Activated CD4-positive, alpha-beta T cell treated with anti-CD3 and anti-CD28 coated beads for 24 hours (primary cell): Measurements from ENCODE around the gene NARF.

Source experiments
- DNase-seq, 2 donors: peaks; one replicate each; pipeline ENCODE4 v3.0.0-alpha.2; 2020; ENCODE audit warnings: low read depth in 2 of 2

NARF gene

DNA sequence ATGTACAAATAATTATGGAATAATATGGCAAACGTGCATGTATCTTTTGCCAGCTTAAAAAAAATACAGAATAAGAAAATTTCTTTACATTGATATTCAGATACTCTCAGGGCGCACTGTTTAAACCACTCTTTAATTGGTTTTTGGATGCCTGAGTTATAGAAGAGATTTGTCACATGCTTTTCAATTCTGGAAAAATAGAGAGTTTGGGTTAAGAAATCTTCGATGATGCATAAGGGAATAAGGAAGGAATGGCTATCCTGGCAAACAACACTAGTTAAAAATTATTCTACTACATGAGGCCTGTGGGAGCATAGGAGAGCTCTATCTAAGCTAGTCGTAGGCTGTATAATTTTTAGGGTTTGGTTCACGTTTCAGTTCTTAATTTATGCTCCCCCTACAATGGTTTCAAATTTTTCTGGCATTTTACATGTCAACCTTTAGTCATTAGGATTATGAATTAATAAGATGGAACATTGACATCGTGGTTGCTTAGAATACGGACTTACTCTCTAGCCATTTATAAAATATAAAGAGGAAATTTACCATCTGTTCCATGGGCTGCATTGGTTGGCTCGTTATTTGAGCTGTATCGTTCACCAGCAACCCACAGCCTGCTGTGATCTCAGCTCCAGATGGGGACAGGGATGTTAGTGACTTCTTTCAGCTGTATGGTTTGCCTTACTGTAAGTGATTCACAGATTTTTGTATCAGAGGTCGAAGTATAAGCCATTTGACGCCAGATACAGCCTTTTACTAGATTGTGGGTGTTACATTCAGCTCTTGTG lies 15.9 kb downstream of the NARF start:
- DNase-seq: no peak

DNA sequence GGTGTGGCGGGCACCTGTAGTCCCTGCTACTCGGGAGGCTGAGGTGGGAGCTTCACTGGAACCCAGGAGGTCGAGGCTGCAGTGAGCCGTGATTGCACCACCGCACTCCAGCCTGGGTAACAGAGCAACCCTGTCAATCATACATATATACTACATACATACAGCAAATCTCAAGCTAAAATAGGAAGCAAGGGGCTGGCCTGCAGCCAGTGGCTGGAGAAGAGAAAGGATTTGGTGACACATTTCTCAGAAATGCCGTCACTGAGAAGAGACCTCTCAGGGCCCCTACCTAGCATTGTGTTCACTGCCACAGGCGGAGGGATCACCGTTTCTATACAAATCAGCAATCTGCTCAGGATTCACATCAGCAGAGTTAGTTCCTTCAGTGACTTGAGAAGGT lies 16.9 kb downstream of the NARF start:
- DNase-seq: no peak

DNA sequence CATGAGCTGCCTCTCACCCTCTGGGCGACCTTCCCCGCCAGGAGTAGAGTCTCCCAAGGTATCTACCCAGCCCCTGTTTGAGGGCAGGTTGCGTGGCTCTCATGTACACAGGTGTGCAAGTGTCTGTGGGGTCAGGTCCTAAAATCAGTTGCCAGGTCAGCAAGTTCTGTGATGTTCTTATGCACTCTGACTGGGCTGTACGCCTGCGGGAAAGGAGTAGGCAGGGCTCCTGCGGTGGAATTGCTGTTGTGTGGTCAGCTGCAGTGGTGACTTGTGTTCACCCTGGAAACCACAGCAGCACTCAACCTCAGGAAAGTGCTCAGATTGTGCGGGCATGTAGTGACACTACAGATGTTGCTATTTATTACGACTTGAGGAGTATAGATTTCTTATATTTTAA lies 19.4 kb downstream of the NARF start:
- no peak for DNase-seq

- no peak for DNase-seq
These were observed 21.1 kb downstream of the NARF start for GRCh38 chr17:82479602-82480001.

GRCh38 chr17:82480318-82480717 lies 21.8 kb downstream of the NARF start:
- DNase-seq: no peak

GRCh38 chr17:82483204-82483660 lies 24.7 kb downstream of the NARF start:
- DNase-seq: no peak

DNA sequence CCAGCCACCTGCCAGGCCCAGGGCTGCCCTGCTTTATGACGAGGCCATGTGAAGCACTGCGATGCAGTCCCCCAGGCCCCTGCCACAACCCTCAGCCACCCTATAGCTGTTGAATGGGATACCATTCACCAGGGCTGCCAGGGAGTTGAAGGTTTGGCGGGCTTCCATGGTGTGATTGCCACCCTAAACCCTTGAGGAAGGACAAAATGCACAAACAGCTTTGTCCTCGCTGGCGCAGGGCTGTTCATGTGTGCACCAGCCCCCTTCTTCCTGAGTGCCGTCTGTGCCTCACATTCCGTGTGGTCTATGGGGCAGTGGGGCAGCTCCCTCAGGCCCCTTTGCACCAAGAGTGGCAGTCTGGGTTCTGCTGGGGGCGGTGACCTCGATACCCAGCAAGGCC lies 25.3 kb downstream of the NARF start:
- DNase-seq: no peak

GRCh38 chr17:82486231-82487094 lies 27.9 kb downstream of the NARF start:
- DNase-seq: no peak

GRCh38 chr17:82487910-82488309 lies 29.4 kb downstream of the NARF start:
- DNase-seq: no peak

DNA sequence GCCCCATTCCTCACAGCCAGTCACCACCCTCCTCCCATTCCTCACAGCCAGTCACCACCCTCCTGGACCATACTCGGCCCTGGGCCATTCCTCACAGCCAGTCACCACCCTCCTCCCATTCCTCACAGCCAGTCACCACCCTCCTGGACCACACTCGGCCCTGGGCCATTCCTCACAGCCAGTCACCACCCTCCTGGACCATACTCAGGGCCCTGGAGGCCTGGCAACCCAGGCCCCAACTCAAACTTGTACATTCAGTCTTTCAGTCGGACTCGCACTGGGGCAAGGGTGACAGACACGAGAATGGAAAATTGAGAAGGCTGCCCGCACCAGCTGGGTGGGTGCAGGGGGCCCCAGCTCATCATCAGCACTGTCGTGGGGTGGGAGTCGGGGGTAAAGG lies 30.6 kb downstream of the NARF start:
- no peak for DNase-seq

GRCh38 chr17:82489851-82490511 lies 31.4 kb downstream of the NARF start:
- no peak for DNase-seq

DNA sequence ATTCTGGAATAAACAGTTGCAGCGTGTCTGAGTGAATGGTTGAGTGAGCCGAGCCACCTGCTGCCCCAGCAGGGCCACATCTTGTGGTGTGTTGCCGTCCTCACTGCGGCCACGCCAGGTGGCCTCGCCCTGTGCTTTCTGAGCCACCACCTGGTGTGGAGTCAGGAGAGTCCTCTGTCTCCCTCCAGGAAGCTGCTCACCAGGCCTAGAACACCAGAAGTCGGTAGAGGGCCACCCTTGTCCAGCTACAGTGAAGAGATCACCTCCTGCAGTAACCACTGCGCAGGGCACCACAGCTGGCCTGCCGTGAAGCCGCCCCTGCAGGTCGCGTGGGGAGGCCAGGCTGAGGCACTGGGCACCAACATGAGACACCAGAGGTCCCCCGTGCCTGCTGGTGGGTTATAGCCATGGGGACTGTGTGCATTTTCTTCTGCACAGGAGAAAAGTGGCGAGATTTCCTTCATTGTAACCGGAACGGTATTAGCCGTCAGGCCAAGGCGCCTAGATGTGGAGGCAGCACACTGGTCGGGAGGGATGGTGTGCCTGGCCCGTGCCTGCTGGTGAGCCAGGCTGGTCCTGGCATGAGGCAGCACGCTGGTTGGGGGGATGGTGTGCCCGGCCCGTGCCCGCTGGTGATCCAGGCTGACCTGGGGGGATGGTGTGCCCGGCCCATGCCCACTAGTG lies 32.1 kb downstream of the NARF start:
- DNase-seq: no peak

DNA sequence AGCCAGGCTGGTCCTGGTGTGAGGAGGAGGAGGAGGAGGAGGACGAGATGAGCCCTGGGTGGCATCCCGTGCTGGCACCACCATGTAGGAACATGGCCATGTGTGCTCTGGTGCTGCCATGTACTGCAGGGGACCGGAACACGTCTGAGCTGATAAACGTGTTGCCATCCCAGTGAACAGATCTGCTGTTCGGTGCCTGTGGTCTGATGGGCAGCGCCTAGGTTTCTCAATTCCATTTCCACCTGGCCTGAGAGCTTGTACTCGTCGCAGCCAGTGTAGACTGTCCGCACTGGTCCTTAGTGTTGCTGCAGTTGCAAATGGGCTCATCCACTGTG lies 32.6 kb downstream of the NARF start:
- no peak for DNase-seq

- DNase-seq: no peak
These were observed 33.0 kb downstream of the NARF start for GRCh38 chr17:82491533-82491932.

- DNase-seq: no peak
These were observed 34.2 kb downstream of the NARF start for GRCh38 chr17:82492643-82493225.

DNA sequence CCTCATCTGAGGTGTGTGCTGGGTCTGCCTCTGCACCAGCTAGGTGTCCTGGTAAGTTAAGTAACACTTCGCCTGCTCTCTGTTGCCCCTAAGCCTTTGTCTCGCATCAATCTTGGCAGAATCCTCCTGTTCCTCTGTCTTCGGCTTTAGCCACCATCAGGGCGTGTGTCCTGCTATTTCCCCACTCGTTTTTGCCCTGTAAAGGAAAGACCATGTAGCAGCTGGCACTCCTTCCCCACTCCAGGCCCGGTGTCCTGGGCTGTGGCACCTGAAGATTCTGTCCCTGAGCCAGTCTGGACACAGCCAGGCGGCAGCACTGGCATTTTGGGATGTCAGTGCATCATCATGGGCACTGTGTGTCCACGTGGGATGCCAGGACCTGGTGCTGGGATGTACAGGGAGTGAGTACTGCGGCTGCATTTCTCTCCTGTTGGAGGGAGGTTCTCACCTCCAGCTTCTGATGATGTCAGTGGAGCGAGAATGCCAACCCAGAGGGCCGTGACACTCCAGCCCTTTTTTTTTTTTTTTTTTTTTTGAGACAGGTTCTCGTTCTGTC lies 34.8 kb downstream of the NARF start:
- no peak for DNase-seq

DNA sequence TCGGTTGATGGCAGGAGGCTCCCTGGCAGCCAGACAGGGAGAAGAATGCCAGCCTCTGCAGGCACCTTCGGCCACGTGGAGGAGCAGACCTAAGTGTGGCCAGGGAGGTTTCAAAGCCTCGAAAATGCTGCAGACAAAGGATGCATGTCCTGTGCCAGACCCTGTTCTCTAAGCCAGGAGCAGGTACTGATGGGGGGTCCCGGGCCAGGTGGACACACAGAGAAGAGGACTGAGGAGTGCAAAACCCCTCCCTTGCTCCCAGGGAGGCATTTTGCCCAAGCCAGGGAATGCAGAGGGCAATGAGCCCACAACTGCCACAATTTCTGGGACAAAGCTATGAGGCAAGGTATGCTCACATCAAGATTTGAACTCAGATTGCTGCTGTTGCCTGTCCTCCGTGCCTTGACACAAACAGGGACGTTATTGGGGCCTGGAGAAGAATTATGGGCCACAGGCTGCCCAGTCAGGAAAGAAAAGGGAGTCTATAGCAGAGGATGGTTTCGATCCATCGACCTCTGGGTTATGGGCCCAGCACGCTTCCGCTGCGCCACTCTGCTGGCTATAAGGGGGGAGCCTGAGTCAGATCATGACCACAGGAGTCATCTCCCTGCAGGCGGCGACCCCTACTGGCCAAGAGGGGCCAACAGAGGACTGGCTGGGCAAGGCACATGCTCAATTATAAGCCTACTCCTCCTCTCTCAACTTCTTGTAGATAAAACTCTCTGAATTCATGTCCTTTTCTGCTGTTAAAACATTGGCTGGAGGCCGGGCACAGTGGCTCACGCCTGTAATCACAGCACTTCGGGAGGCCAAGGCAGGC lies 35.9 kb downstream of the NARF start:
- peak; percentile 80 to 82 for DNase-seq

DNA sequence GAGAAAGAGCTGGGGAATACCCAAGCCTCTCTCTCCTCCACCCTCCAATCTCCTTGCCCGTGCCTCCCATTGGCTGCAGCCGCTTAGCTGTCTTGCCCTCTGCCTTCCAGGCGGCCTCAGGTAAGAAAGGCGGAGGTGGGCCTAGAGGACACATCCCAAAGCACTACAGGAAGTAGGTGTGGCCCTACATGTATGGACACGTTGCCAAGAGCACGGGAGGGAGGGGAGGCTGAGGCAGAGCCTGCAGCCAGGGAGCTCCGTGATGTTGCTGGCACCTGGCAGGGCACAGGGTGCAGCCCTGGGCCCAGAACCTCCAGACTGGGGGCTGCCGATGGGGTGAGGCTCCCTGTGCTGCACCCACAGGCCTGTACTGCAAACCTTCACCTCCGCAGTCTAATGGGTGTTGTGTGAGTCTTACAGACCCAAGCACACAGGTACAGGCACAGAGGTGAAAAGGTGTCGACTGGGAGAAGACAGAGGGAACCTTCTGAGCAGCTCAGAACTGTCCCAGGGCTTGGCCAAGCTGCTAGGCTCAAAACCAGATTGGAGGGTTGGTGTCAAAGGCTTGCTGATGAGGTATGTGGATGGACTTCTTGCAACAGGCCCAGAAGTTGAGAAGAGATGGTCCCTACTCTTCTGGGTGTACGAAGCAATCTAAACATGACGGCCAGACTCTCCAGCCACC lies 37.4 kb downstream of the NARF start:
- no peak for DNase-seq

DNA sequence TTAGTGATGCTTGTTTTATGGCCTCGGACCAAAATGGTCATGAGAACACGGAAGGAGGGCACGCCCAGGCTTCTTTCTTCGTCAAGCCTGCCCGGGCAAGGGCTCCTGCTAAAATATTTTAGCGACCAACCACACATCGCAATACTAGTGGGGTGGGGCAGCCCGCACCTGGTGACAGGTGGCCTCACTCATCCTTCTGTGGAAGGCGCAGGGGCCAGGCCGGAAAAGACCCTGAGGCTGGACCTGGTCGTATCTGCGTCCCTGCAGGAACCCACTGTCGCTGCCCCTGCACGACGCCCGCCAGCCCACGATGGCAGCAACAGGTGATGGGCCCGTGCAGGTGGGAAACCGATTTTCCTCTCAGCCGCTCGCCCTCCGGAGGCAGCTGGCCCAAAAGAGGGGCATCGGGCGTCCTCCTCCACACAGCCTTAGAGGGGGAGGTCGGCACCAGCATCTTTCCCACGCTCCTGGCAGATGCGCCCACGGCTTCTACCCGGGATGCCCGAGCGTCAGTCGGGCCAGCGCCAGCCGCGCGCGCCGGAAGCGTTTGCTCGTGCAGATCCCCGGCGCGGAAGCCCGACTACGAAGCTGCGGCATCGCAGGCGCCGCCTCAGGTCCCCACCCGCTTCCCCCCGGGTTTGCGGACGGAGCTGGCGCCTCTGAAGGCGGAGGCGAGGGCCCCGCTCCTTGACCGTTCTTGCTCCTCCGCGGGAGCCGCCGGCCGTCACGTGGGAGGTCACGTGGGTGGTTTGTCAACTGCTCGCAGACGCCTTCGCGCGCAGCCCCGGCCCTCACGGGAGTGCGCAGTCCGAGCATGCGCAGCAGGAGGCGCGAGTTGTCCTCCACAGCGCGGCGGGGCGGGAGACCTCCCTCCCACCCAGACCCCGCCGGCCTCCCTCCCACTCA lies 38.2 kb downstream of the NARF start:
- peak; percentile 83 to 89 for DNase-seq
